ENCODE results near the gene SH3PXD2A.

- TF ChIP-seq EZH2 (IDR thresholded peaks at IDR 0.05; ENCODE audit: insufficient read depth, low read length) (no peak), CTCF (IDR thresholded peaks at IDR 0.05; ENCODE audit: insufficient read depth, low read depth, low read length) (no peak)
These were observed 299.7 kb downstream of the SH3PXD2A start for GRCh38 chr10:103555712-103556111.
